CMK (cell line): Measurements from ENCODE around the gene PFKL.
"Not testable (repeated sequence)": the region's sequence is repeated elsewhere in the genome, so short reads cannot be mapped to it uniquely, and the experiment has no call there.

ENCODE experiments used
- DNase-seq: peaks from one replicate; pipeline ENCODE4 v3.0.0-alpha.2; 2010; ENCODE audit warnings: low read depth

PFKL gene

GRCh38 chr21:44279354-44280260 lies 20.2 kb upstream of the PFKL start:
- DNase-seq = no peak

GRCh38 chr21:44281801-44282200 lies 18.1 kb upstream of the PFKL start:
- no peak for DNase-seq

DNA sequence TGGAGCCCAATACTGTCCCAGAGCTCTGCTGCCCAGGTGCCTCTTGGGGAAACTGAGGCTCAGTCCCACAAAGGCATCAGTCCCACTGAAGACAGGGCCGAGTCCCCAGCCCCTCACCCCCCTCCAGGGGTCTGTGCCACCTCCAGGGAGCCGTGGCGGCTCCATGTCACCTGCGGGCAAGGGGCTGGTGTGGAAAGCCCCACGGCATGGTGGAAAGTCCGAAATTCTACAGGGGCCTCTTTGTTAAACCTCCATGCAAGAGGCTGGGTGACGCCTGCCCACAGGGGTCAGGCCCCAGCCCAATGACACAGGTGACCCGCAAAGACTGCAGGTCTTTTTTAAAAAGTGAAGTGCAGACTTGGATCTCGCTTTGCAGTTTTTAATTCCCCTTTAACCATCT lies 17.5 kb upstream of the PFKL start:
- no peak for DNase-seq

- not testable (repeated sequence) for DNase-seq
Observed at GRCh38 chr21:44283211-44283785, 16.6 kb upstream of the PFKL start.

DNA sequence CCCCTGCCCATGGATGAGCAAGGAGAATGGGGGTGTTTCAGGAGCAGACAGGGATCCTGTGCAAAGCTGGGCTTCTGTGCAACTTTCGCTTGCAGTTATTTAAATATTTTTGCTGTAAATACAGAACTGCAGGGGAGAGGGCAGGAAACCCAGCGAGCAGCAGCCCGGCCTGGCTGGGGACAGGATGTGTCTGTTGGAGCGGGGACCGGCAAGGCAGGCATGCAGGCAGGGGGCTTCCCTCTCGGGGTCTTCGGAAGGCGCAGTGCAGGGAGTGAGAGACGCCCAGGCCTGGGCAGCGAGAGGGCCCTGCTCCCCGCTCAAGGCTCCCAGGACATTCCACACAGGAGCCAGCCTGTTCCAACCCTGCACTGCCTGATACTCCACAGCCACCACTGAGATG lies 15.9 kb upstream of the PFKL start:
- DNase-seq = no peak

DNA sequence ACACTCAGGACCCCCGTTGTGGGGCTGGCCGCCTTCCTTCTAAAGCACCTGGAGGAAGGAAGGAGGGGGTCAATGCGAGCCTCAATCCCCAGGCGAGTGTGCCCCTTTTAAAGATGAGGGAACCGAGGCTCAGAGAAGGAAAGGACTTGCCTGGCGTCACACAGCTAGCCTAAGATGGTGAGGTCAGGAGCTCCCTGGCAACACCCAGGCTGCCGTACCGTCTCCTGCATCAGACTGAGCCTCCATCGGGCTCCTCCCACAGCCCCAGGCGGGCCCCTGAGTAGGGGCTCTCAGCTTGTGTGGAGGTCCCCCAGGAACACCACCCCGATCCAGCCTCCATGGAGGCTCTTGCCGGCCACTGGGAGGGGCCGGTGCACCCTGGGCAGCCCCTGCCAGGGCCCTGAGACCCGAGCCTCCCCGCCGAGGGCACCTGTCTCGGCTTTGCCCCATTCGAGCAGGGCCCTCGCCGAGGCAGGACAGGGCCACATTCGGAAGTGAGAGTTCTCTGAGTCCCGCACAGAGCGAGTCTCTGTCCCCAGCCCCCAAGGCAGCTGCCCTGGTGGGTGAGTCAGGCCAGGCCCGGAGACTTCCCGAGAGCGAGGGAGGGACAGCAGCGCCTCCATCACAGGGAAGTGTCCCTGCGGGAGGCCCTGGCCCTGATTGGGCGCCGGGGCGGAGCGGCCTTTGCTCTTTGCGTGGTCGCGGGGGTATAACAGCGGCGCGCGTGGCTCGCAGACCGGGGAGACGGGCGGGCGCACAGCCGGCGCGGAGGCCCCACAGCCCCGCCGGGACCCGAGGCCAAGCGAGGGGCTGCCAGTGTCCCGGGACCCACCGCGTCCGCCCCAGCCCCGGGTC lies 14.5 kb upstream of the PFKL start, which contains the start of gene AIRE:
Gene AIRE (plus strand): TSS at position 739 of the 855 bp plus-strand sequence. CDS start 131 bp downstream, outside the sequence.
- DNase-seq = no peak

GRCh38 chr21:44286086-44286715 lies 13.7 kb upstream of the PFKL start:
- no peak for DNase-seq

GRCh38 chr21:44286716-44287632 lies 12.9 kb upstream of the PFKL start:
- no peak for DNase-seq

GRCh38 chr21:44288251-44289110 lies 11.4 kb upstream of the PFKL start:
- no peak for DNase-seq

- DNase-seq = no peak
Observed at GRCh38 chr21:44289381-44290010, 10.4 kb upstream of the PFKL start.

- no peak for DNase-seq
Observed at GRCh38 chr21:44290327-44291077, 9.4 kb upstream of the PFKL start.

DNA sequence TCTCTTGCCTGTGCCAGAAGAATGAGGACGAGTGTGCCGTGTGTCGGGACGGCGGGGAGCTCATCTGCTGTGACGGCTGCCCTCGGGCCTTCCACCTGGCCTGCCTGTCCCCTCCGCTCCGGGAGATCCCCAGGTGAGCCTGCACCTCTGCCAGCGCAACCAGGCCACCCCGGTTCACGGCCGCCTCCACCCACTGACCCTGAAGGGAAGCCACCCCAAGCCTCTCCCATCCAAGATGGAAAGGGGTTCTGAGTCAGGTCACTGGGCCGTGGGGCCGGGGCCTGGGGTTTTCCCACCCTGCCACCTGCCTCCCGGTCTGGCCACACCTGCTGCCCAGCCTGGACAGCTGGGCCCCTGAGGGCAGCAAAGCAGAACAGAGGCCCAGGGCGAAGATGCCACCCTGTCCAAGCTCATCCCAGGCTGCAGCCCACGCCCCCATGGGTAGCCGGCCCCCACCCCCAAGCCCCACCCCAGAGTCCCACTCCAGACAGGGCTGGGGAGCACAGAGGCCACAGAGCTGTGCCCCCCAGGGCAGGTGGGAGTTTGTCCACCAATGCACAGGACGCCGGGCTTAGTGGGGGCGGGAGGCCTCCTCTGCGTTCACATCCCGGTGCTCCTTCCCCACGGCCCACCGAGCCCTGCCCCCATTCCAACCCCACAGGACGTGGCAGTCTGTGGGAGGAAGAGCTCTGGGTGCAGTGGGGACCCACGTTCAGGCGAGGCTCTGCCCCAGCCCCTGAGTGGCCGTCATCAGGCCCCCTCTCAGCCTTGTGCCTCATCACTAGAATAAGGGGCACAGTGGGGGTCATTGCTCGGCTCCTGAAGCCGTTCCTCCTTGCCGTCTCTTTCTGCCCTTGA lies 8.5 kb upstream of the PFKL start:
- no peak for DNase-seq

GRCh38 chr21:44291936-44292811 lies 7.7 kb upstream of the PFKL start:
- no peak for DNase-seq

GRCh38 chr21:44292812-44293195 lies 7.0 kb upstream of the PFKL start:
- DNase-seq = no peak

DNA sequence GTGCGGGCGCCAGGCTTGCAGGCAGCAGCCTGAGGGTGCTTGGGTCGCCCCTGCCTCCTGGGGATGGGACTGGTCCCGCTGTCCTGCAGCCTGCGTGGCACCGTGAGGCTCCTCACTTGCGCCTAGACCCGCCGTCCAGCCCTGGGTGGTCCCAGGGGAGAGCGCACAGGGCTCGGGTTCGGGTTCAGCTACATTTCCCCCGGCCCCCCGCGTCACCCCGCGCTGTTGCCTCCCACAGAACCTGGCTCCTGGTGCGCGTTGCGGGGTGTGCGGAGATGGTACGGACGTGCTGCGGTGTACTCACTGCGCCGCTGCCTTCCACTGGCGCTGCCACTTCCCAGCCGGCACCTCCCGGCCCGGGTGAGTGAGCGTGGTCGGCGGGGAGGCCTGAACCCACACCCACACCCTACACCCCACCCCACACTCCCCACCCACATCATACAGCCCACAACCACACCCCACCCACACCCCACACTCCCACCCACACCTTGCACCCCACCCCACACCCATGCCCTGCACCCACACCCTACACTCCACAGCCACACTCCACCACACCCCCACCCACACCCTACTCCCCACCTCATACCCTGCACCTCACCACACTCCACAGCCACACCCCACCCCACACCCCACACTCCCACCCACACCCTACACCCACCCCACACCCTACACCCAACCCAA lies 6.2 kb upstream of the PFKL start:
- DNase-seq = no peak
